Measurements from ENCODE around the gene ADAM30.

DNA sequence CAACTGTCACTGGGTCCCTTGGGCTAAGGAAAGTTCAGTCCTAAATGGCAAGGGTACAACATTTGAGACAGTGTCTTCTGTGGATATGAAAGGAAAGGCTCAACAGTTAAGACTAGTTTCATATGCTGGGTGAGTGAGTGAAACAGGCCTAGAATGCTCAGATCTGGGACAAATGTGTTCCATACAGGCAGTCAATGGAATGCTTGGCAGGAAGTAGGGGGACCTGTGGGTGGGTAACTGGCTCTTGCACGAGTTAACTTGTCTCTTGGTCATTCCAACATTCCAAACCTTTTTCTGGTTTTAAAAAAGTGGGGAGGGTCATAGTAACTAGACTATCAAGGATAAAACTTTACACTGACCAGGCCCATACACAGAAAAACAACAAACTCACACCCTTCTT is 17.8 kb upstream of the ADAM30 start:
- no peak for TF ChIP-seq EZH2phosphoT487 (IDR thresholded peaks at IDR 0.05; ENCODE audit: borderline replicate concordance, low read depth, low read length)
- TF ChIP-seq, protein P1, sequence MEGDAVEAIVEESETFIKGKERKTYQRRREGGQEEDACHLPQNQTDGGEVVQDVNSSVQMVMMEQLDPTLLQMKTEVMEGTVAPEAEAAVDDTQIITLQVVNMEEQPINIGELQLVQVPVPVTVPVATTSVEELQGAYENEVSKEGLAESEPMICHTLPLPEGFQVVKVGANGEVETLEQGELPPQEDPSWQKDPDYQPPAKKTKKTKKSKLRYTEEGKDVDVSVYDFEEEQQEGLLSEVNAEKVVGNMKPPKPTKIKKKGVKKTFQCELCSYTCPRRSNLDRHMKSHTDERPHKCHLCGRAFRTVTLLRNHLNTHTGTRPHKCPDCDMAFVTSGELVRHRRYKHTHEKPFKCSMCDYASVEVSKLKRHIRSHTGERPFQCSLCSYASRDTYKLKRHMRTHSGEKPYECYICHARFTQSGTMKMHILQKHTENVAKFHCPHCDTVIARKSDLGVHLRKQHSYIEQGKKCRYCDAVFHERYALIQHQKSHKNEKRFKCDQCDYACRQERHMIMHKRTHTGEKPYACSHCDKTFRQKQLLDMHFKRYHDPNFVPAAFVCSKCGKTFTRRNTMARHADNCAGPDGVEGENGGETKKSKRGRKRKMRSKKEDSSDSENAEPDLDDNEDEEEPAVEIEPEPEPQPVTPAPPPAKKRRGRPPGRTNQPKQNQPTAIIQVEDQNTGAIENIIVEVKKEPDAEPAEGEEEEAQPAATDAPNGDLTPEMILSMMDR (conservative IDR thresholded peaks at IDR 0.05; ENCODE audit: low read length), result no peak
